ENCODE data around the gene DGLUCY.
"Not testable (repeated sequence)": the region's sequence is repeated elsewhere in the genome, so short reads cannot be mapped to it uniquely, and the experiment has no call there.

The DGLUCY gene

GRCh38 chr14:91138511-91139359, 24.9 kb downstream of the DGLUCY start:
- peak; percentile 74 for DNase-seq

GRCh38 chr14:91139776-91140175, 25.9 kb downstream of the DGLUCY start:
- no peak for DNase-seq

DNA sequence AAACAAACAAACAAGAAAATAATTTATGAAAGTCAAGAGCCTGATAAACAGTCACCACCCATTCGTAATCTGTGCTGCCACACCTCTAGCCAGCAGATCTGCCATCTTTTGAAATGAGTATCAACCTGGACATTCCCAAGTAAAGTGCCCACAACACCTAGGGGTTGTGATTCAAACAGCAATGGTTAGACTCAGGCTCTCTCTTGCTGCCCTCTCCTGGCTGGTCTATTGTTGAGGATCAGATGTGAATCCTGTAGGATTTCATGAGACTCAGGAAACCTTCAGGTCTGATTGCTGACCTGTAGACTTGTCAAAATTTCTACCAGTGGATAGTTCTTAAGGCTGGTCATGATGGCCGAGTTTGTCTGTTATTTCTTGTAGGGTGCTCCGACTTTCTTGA, 26.8 kb downstream of the DGLUCY start:
- DNase-seq, result no peak

DNA sequence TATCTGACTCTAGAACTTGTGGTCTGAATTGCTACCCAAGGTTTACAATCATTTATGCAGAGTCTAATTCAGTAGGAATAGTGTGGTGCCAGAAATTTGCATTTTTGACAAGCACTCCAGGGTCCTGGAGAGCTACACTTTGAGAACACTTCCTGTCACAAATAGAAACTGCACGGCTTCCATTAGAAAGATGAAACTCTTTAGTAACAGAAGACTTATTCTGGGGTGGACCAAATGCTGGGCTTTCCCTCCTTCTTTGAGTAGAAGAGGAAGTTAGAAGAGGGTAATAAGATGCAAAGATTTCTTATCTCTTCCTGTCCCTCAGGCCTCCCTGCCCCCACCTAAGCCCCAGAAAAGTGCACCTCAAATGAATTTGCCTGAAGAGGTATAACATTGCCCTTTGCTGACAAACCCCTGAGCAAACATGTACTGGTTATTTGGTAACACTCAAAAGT, 28.4 kb downstream of the DGLUCY start:
- DNase-seq, result peak; percentile 43

GRCh38 chr14:91143862-91144261, 30.0 kb downstream of the DGLUCY start:
- no peak for DNase-seq

DNA sequence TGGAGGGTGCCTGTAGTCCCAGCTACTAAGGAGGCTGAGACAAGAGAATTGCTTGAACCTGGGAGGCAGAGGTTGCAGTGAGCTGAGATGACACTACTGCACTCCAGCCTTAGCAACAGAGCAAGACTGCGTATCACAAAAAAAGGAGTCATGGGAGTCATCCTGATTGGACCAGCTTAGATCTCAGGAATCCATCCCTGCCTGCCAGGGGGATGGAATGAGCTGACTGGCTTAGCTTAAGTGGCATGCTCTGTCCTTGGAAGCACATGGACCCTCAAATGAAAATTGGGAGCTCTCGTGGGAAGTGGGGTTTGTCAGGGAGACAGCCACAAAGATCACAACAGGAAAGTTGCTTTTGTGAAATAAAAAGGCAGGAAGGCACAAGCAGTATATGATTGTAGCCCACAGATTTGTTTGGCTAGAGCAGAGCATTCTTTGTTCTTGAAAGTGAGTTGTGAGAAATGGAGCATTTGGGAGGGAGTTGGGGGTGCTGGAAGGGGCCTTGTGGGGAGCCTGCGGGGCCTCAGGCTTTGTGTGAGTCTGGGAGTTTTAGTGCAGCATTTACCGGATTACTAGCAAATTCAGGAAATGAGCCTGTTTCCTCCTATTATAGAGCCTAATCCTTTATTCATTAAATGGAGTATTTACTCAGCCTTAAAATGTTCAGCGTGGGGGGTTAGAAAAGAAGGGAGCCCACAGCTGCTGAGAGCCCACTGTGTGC, 30.7 kb downstream of the DGLUCY start:
- no peak for DNase-seq

DNA sequence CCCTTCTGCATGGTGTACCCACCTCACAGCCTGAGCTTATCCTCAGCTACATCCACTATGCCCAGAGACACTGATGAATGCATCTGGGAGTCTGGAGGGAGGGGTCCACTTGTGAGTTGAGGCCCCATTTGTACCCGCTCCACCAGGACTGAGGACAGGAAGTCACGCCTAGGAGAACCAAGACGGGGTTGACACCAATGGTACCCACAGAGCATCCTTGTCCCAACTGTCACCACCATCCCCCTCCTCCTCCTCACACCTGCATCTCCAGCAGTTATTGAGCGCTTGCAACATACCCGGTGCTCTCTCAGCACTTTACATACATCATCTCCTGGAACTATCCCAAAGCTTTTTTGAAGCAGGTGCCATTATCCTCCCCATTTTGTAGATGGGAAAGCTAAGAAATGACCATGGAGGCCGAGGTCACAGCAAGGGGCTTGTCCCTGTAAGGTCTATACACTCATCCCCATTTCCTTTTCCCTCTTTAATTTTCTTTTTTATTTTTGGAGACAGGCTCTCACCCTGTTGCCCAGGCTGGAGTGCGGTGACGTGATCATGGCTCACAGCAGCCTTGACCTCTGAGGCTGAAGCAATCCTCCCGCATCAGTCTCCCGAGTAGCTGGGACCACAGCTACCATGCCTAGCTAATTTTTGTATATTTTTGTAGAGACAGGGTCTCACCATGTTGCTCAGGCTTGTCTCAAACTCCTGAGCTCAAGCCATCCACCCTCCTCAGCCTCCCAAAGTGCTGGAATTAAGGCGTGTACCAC, 31.7 kb downstream of the DGLUCY start:
- peak; percentile 40 for DNase-seq

DNA sequence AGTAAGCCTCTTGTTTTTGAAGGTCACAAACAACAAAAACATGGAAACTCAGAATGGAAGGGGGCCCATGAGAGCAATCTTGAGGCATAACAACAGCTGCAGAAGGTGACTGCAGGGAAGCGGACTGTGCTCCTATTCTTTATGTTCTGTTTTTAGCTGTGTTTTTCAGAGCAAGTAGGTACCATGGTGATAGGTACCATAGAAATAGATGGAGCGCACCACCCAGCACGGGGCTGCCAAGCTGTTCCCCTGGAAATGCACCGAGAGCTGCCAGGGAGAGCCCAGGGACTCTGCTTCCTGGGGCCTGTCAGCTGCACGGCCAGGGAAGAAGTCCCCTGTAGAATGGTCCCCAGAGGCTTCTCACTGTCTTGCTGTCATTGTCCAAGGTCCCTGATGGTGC, 32.8 kb downstream of the DGLUCY start:
- no peak for DNase-seq

- no peak for DNase-seq
These were observed 35.6 kb downstream of the DGLUCY start for GRCh38 chr14:91149462-91149861.

- DNase-seq, result peak; percentile 23
These were observed 38.6 kb downstream of the DGLUCY start for GRCh38 chr14:91152499-91152898.

DNA sequence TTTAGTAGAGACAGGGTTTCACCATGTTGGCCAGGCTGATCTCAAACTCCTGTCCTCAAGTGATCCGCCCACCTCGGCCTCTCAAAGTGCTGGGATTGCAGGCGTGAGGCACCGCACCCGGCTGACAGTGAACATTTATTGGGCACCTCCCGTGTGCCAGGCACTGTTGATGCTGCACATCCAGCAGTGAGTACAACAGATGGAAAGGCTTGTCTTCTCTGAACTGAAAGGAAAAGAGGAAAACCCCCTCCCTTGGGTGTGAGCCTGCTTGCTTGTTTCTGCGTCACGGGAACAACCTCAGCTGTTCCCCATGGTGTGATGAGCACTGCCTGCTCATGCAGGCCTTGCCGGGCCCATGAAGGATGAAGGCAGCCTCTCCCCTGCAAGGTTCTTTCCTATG, 39.5 kb downstream of the DGLUCY start:
- no peak for DNase-seq

GRCh38 chr14:91154851-91155625, 41.2 kb downstream of the DGLUCY start:
- no peak for DNase-seq

- DNase-seq, result no peak
These were observed 41.8 kb downstream of the DGLUCY start for GRCh38 chr14:91155626-91156089.

DNA sequence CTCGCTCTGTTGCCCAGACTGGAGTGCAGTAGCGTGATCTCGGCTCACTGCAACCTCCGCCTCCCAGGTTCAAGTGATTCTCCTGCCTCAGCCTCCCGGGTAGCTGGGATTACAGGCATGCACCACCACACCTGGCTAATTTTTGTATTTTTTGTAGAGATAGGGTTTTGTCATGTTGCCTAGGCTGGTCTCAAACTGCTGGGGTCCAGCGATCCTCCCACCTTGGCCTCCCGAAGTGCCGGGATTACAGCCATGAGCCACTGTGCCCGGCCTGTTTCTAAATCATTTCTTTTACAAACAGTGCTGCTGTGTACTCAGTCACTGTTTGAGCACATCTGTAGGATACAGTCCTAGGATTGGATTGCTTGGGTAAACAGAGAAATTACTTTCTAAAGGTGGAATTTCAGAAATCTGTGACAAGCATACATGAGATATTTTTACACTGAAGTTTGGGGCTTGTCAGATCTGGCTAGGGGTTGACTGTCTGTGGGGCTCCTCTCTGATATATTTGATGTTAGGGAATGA, 42.3 kb downstream of the DGLUCY start:
- not testable (repeated sequence) for DNase-seq

- DNase-seq, result not testable (repeated sequence)
These were observed 43.0 kb downstream of the DGLUCY start for GRCh38 chr14:91156877-91157276.

GRCh38 chr14:91158091-91158790, 44.4 kb downstream of the DGLUCY start:
- no peak for DNase-seq

GRCh38 chr14:91159182-91159581, 45.3 kb downstream of the DGLUCY start:
- no peak for DNase-seq

DNA sequence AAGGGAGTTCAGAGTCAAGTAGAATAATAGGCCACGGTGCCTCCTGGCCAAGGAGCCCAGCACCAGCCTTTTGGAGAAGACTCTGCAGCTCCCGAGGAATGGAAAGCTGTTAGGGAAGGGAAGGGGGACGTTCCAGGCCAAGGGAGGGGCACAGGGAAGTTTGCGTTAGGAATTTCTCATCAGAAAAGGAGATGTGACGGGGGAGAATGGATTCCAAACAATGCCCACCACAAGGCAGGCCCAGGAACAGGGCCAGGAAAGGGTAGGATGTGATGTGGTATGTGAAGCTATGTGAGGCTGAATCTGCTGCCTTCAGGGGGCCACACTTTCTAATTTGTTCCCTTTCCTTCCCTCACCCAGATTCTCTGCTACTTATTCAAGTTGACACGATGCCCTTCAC, 46.0 kb downstream of the DGLUCY start:
- no peak for DNase-seq

- DNase-seq, result no peak
These were observed 49.4 kb downstream of the DGLUCY start for GRCh38 chr14:91163316-91163715.

GRCh38 chr14:91164676-91165075, 50.8 kb downstream of the DGLUCY start:
- DNase-seq, result no peak

GRCh38 chr14:91167380-91167770, 53.5 kb downstream of the DGLUCY start:
- DNase-seq, result no peak

DNA sequence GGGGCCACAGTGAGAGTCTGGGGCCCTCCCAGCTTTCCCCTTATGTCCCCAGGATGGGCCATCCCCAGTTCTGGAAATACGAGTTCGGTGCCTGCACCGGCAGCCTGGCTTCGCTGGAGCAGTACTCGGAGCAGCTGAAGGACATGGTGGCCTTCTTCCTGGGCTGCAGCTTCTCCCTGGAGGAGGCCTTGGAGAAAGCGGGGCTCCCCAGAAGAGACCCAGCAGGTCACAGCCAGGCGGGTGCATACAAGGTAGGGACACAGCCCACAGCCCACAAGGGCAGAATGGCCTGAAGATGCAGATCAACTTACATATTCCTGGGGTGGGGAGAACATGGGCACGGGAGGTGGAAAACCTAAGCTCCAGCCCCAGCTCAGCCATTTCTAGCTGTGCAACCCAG, 56.1 kb downstream of the DGLUCY start:
- DNase-seq, result no peak

All from activated CD4-positive, alpha-beta T cell treated with anti-CD3 and anti-CD28 coated beads, Interleukin-2, Interleukin-6, amounts not matched to agents 100 ng/mL and 50 ng/mL, durations not matched to agents 16 hours and 8 hours (primary cell).